ENCODE measurements around the gene RIT1. TPM values are rescaled to one million over a fixed set of nuclear protein-coding genes. Genes with fewer than 3 reads are reported as not detected.

RIT1 gene
- total RNA-seq, 4 donors from 2014 or later, result 12.8 to 65.6 (median 41.8) TPM

GRCh38 chr1:155850345-155850744 lies 60.8 kb downstream of the RIT1 start:
- DNase-seq, result no peak
- Histone ChIP-seq H3K9me3 (no peaks in the 10 kb centered on the region), H3K27ac (no peak overlapping the region), H3K36me3 (no peaks in the 10 kb centered on the region), H3K4me3 (no peak overlapping the region), H3K4me1 (no peaks in the 10 kb centered on the region), H3K27me3 (no peaks in the 10 kb centered on the region)
- no peak for TF ChIP-seq POLR2A (IDR thresholded peaks at IDR 0.05)
- no peak for TF ChIP-seq CTCF (IDR thresholded peaks at IDR 0.05)
- intact Hi-C loops (cut with DNase I; ENCODE audit: low total_unique reads), result no loop called here

DNA sequence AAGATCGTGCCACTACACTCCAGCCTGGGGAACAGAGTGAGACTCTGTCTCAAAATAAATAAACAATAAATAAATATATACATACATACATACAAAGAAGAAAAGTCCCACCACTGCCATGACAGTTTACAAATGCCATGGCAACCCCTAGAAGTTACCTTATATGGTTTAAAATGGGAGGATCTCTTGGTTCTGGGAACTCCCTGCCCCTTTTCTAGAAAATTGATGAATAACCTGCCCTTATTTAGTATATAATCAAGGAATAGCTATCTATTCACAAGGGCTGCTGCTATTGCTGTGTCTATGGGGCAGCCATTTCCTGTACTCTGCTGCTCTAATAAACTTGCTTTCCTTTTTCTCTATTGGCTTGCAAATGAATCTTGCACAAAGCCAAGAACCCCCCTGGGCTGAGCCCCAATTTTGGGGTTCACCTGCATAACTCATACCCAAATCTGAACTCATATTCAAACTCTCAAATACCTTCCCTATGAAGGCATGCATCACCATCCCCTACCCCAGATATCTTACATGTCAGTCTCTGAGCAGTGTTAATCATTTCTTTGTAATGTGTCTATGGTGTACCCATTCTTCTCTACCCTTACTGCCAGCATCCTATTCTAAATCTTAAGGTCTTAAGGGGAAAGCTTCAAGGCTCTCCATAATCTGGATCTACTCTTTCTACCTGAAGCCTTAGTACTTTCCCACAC lies 63.2 kb downstream of the RIT1 start:
- DNase-seq, result no peak
- no peaks in the 10 kb centered on the region for H3K4me1 ChIP-seq
- no peaks in the 10 kb centered on the region for H3K27me3 ChIP-seq
- TF ChIP-seq POLR2A (IDR thresholded peaks at IDR 0.05) (no peak), CTCF (IDR thresholded peaks at IDR 0.05) (no peak)
- H3K36me3 ChIP-seq, result no peaks in the 10 kb centered on the region
- H3K27ac ChIP-seq, result no peak overlapping the region
- H3K4me3 ChIP-seq, result no peak overlapping the region
- H3K9me3 ChIP-seq, result no peaks in the 10 kb centered on the region
- intact Hi-C loops (cut with DNase I; ENCODE audit: low total_unique reads), result no loop called here

Small RNAs within 50 kb of the gene (microRNA-seq; reads per million reads assigned to microRNA genes)
- not detected for gene MIR6738 (ENCODE audit: borderline microRNAs expressed, borderline replicate concordance)

Small RNAs within 50 kb of the gene (small RNA-seq; reads per million reads assigned to genes)
- gene MIR6738, result not detected
- gene RF00015, result not detected
- not detected for gene SCARNA4
- gene SNORA80E, result 63.2 reads per million, percentile 93 among the genes with 10 or more reads in this experiment

Other genes starting within 250 kb of the RIT1 start
- 1,000 to 10,000 TPM in 1 of 4 donors, 100 to 1,000 TPM in 2, 10 to 100 TPM in 1; 79.1 to 6,578 (median 156) TPM for gene YY1AP1, start 222.6 kb downstream of the RIT1 start, total RNA-seq
- gene DAP3, start 222.3 kb downstream of the RIT1 start, total RNA-seq, result 100 to 1,000 TPM in 1 of 4 donors, 10 to 100 TPM in 3; 43.5 to 177 (median 69.6) TPM
- gene GON4L, start 54.1 kb downstream of the RIT1 start, total RNA-seq, result 10 to 100 TPM; 49.7 to 93.8 (median 51.9) TPM
- 10 to 100 TPM; 12.8 to 70.5 (median 24.3) TPM for gene SYT11, start 51.8 kb downstream of the RIT1 start, total RNA-seq
- gene KHDC4, start 23.1 kb upstream of the RIT1 start, total RNA-seq, result 100 to 1,000 TPM in 1 of 4 donors, 10 to 100 TPM in 3; 28.8 to 139 (median 64.2) TPM
- gene RXFP4, start 30.3 kb upstream of the RIT1 start, total RNA-seq, result not detected
- 100 to 1,000 TPM in 1 of 4 donors, 10 to 100 TPM in 3; 59.4 to 178 (median 72.8) TPM for gene ARHGEF2, start 67.2 kb upstream of the RIT1 start, total RNA-seq
- gene SSR2, start 109.6 kb upstream of the RIT1 start, total RNA-seq, result 100 to 1,000 TPM in 3 of 4 donors, 10 to 100 TPM in 1; 97.6 to 474 (median 227) TPM
- gene UBQLN4, start 142.4 kb upstream of the RIT1 start, total RNA-seq, result 10 to 100 TPM in 2 of 4 donors, 1 to 10 TPM in 2; 2.6 to 47.0 (median 12.8) TPM
- gene LAMTOR2, start 143.4 kb upstream of the RIT1 start, total RNA-seq, result 10 to 100 TPM; 17.3 to 97.6 (median 38.1) TPM
- gene RAB25, start 149.8 kb upstream of the RIT1 start, total RNA-seq, result 1 to 10 TPM in 2 of 4 donors, not detected in 2; 5.0 to 5.5 TPM
- 10 to 100 TPM in 1 of 4 donors, 1 to 10 TPM in 1, under 1 TPM in 2; 0.29 to 13.3 (median 2.0) TPM for gene MEX3A, start 171.1 kb upstream of the RIT1 start, total RNA-seq
- gene LMNA, start 203.4 kb upstream of the RIT1 start, total RNA-seq, result 100 to 1,000 TPM; 245 to 533 (median 373) TPM
- gene SEMA4A, start 242.2 kb upstream of the RIT1 start, total RNA-seq, result 1 to 10 TPM in 3 of 4 donors, not detected in 1; 3.1 to 8.2 (median 4.1) TPM